ENCODE data around the gene ERC1. TPM values are rescaled to one million over a fixed set of nuclear protein-coding genes. Genes with fewer than 3 reads are reported as not detected.

The ERC1 gene
- total and polyA plus RNA-seq, 2 donors (not counting 3 experiments of a cell fraction or from before 2014, with no cell fraction given) = 11.7 to 66.1 TPM

DNA sequence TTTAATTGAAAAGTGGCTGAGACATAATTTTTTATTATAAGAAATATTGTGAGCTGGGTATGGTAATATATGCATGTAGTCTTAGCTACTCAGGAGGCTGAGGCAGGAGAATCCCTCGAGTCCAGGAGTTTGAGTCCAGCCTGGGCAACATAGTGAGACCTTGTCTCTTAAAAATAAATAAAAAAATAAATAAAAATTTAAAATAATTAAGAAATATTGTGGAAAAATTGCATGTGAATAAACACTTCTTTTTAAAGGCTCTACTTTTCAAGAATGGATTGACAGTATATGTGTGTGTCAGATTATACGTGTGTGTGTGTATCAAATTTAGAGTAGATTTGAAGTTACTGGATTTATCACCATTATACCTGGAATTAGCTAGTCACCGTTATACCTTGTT, 43.2 kb downstream of the ERC1 start:
- DNase-seq (ENCODE audit: low read depth, low spot score) (no peak), FAIRE-seq (no peak)
- no peaks in the 10 kb centered on the region for H3K27me3 ChIP-seq (ENCODE audit: control insufficient read depth in 2 of 2, insufficient read depth in 2 of 2, low read length in 2 of 2)
- H3K9me3 ChIP-seq (replicated peaks; ENCODE audit: control insufficient read depth, insufficient read depth, low read length) = no peaks in the 10 kb centered on the region
- intact Hi-C loops (cut with micrococcal nuclease) = no loop called here
- H3K27ac ChIP-seq (ENCODE audit: insufficient read depth, low read depth, low read length) = no peak overlapping the region
- ChIA-PET POLR2A (no interaction called here), CTCF (interaction anchor here (0.9 kb wide), 1 partner anchor 59 kb away, joined by 4 read pairs; no protein-coding TSS in a partner anchor)
- BruUV-seq (replicated peaks) = no TSS peak
- H3K4me2 ChIP-seq (ENCODE audit: insufficient read depth, low read length) = no peak overlapping the region
- H3K9me1 ChIP-seq (replicated peaks; ENCODE audit: control insufficient read depth, extremely low read depth, insufficient read depth, low read length) = no peaks in the 10 kb centered on the region
- no peaks in the 10 kb centered on the region for H3K4me1 ChIP-seq (ENCODE audit: control insufficient read depth, extremely low read depth, insufficient read depth, low read length)
- H3K79me2 ChIP-seq (ENCODE audit: control insufficient read depth, insufficient read depth, low read length) = peaks cover 3% of the 10 kb centered on the region
- dilution Hi-C loops (cut with MboI; ENCODE audit: extremely low pct_ligation_motif_present, low sequenced_read_pairs) = no loop called here
- H4K20me1 ChIP-seq (replicated peaks; ENCODE audit: control insufficient read depth, extremely low read depth, insufficient read depth, low read length) = no peaks in the 10 kb centered on the region
- no peak overlapping the region for H3K9ac ChIP-seq (replicated peaks; ENCODE audit: extremely low read depth, insufficient read depth, low read length)
- H3K36me3 ChIP-seq (ENCODE audit: control insufficient read depth in 2 of 2, extremely low read depth in 1 of 2, insufficient read depth in 2 of 2, low read length in 2 of 2) = no peaks in the 10 kb centered on the region
- no peak overlapping the region for H3K4me3 ChIP-seq (replicated peaks in 1 of 3; ENCODE audit: insufficient read depth in 1 of 3, low read depth in 1 of 3, low read length in 3 of 3)
- TF ChIP-seq, protein P1, sequence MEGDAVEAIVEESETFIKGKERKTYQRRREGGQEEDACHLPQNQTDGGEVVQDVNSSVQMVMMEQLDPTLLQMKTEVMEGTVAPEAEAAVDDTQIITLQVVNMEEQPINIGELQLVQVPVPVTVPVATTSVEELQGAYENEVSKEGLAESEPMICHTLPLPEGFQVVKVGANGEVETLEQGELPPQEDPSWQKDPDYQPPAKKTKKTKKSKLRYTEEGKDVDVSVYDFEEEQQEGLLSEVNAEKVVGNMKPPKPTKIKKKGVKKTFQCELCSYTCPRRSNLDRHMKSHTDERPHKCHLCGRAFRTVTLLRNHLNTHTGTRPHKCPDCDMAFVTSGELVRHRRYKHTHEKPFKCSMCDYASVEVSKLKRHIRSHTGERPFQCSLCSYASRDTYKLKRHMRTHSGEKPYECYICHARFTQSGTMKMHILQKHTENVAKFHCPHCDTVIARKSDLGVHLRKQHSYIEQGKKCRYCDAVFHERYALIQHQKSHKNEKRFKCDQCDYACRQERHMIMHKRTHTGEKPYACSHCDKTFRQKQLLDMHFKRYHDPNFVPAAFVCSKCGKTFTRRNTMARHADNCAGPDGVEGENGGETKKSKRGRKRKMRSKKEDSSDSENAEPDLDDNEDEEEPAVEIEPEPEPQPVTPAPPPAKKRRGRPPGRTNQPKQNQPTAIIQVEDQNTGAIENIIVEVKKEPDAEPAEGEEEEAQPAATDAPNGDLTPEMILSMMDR (IDR thresholded peaks at IDR 0.05; ENCODE audit: extremely low read depth in 1 of 2, insufficient read depth in 1 of 2, low read depth in 1 of 2, low read length in 2 of 2) = no peak
- no peak for TF ChIP-seq MYC (IDR thresholded peaks at IDR 0.05; ENCODE audit: low read depth, low read length)
- TF ChIP-seq POLR2A (IDR thresholded peaks at IDR 0.05; ENCODE audit: low read depth, low read length) = no peak
- TF ChIP-seq, protein P2, sequence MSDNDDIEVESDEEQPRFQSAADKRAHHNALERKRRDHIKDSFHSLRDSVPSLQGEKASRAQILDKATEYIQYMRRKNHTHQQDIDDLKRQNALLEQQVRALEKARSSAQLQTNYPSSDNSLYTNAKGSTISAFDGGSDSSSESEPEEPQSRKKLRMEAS (IDR thresholded peaks at IDR 0.05; ENCODE audit: insufficient read depth, insufficient read length) = no peak
- TF ChIP-seq GATA2 (IDR thresholded peaks at IDR 0.05; ENCODE audit: insufficient read depth, insufficient read length, low read depth, low read length) = no peak
- TF ChIP-seq FOS (IDR thresholded peaks at IDR 0.05; ENCODE audit: borderline replicate concordance, insufficient read depth, low read length) = no peak
- TF ChIP-seq EZH2 (IDR thresholded peaks at IDR 0.05; ENCODE audit: borderline replicate concordance, low read depth, low read length, severe bottlenecking) = no peak
- TF ChIP-seq POLR2AphosphoS5 (IDR thresholded peaks at IDR 0.05; ENCODE audit: insufficient read depth, low read depth, low read length) = no peak
- TF ChIP-seq JUN (IDR thresholded peaks at IDR 0.05; ENCODE audit: borderline replicate concordance, insufficient read depth, insufficient read length, low read depth) = no peak
- no peak overlapping the region for H2AFZ ChIP-seq (ENCODE audit: low read depth, low read length)
